ENCODE measurements around the gene ADAMTS13.
"Not testable (repeated sequence)": the region's sequence is repeated elsewhere in the genome, so short reads cannot be mapped to it uniquely, and the experiment has no call there.

ADAMTS13 gene

GRCh38 chr9:133426011-133426410, 3.8 kb downstream of the ADAMTS13 start:
- no peak for DNase-seq

- DNase-seq = no peak
Observed at GRCh38 chr9:133427658-133428348, 5.6 kb downstream of the ADAMTS13 start.

GRCh38 chr9:133428617-133429101, 6.5 kb downstream of the ADAMTS13 start:
- DNase-seq = no peak

GRCh38 chr9:133429214-133429613, 7.0 kb downstream of the ADAMTS13 start:
- DNase-seq = no peak

- DNase-seq = no peak
Observed at GRCh38 chr9:133429641-133430161, 7.5 kb downstream of the ADAMTS13 start.

- DNase-seq = no peak
Observed at GRCh38 chr9:133430244-133430643, 8.1 kb downstream of the ADAMTS13 start.

- DNase-seq = no peak
Observed at GRCh38 chr9:133433351-133433843, 11.2 kb downstream of the ADAMTS13 start.

GRCh38 chr9:133436681-133437080, 14.5 kb downstream of the ADAMTS13 start:
- no peak for DNase-seq

- no peak for DNase-seq
Observed at GRCh38 chr9:133437753-133438531, 15.8 kb downstream of the ADAMTS13 start.

GRCh38 chr9:133439337-133439736, 17.2 kb downstream of the ADAMTS13 start:
- DNase-seq = no peak

- no peak for DNase-seq
Observed at GRCh38 chr9:133440874-133441273, 18.7 kb downstream of the ADAMTS13 start.

- no peak for DNase-seq
Observed at GRCh38 chr9:133441571-133441970, 19.4 kb downstream of the ADAMTS13 start.

GRCh38 chr9:133443248-133443647, 21.1 kb downstream of the ADAMTS13 start:
- no peak for DNase-seq

GRCh38 chr9:133443982-133444381, 21.8 kb downstream of the ADAMTS13 start:
- no peak for DNase-seq

GRCh38 chr9:133445293-133445969, 23.3 kb downstream of the ADAMTS13 start:
- DNase-seq = no peak

GRCh38 chr9:133448487-133448972, 26.4 kb downstream of the ADAMTS13 start:
- no peak for DNase-seq

GRCh38 chr9:133449760-133450159, 27.6 kb downstream of the ADAMTS13 start:
- DNase-seq = no peak

GRCh38 chr9:133451865-133452264, 29.7 kb downstream of the ADAMTS13 start:
- DNase-seq = not testable (repeated sequence)

GRCh38 chr9:133452562-133452961, 30.4 kb downstream of the ADAMTS13 start:
- DNase-seq = no peak

- no peak for DNase-seq
Observed at GRCh38 chr9:133453651-133454050, 31.5 kb downstream of the ADAMTS13 start.

GRCh38 chr9:133454325-133454724, 32.2 kb downstream of the ADAMTS13 start:
- no peak for DNase-seq

- no peak for DNase-seq
Observed at GRCh38 chr9:133454943-133455673, 32.9 kb downstream of the ADAMTS13 start.
